ENCODE measurements around the gene SUGT1. TPM values are rescaled to one million over a fixed set of nuclear protein-coding genes. Genes with fewer than 3 reads are reported as not detected.
A peak's percentile ranks its signal among the peaks of the same experiment; 100 is the strongest.

SUGT1 gene
- total and polyA plus RNA-seq, 10 of the 15 experiments (the other 5 are each of a cell fraction or from before 2014, with no cell fraction given): 46.7 to 122 (median 77.3) TPM

GRCh38 chr13:52738719-52739467, 86.3 kb downstream of the SUGT1 start (continued):
- TF ChIP-seq ZNF687 (IDR thresholded peaks at IDR 0.05): peak; percentile 74; the same call in 1 of the 2 replicates
- peak; percentile 53 for TF ChIP-seq IKZF1 (conservative IDR thresholded peaks at IDR 0.05)
- TF ChIP-seq RAD21 (IDR thresholded peaks at IDR 0.05; ENCODE audit: insufficient read depth, low read depth, low read length): peak; percentile 47
- TF ChIP-seq ATF2 (IDR thresholded peaks at IDR 0.05; ENCODE audit: low read length): no peak

Data from GM12878 (cell line).